Measurements from ENCODE around the gene USP6. TPM values are rescaled to one million over a fixed set of nuclear protein-coding genes. Genes with fewer than 3 reads are reported as not detected.
"Not testable (repeated sequence)": the region's sequence is repeated elsewhere in the genome, so short reads cannot be mapped to it uniquely, and the experiment has no call there.

USP6 gene
- total RNA-seq, 1 experiment from 2014 or later = 0.08 TPM

- H3K36me3 ChIP-seq (ENCODE audit: control insufficient read depth, insufficient read depth, low read length) = no peaks in the 10 kb centered on the region
- H3K4me1 ChIP-seq (ENCODE audit: control insufficient read depth, insufficient read depth, low read length) = no peaks in the 10 kb centered on the region
- intact Hi-C loops (cut with micrococcal nuclease; ENCODE audit: unreplicated experiment) = no loop called here
- H3K27ac ChIP-seq (ENCODE audit: low read length) = no peak overlapping the region
- H3K9me3 ChIP-seq (ENCODE audit: control insufficient read depth, insufficient read depth, low read depth, low read length) = no peaks in the 10 kb centered on the region
- no peak overlapping the region for H3K4me3 ChIP-seq (ENCODE audit: low read depth in 2 of 2, low read length in 2 of 2)
- no peak for ATAC-seq
- TSS peak; percentile 53 for BruUV-seq (replicated peaks)
- POLR2A ChIA-PET = no interaction called here
- no peak for DNase-seq (ENCODE audit: low read depth, low spot score)
- TF ChIP-seq POLR2AphosphoS5 (IDR thresholded peaks at IDR 0.05; ENCODE audit: low read depth, low read length) = no peak
- no peak for TF ChIP-seq TCF7L2 (IDR thresholded peaks at IDR 0.05; ENCODE audit: low read depth, low read length)
- no peak for TF ChIP-seq SIN3A (IDR thresholded peaks at IDR 0.05; ENCODE audit: borderline replicate concordance, insufficient read depth, low read depth, low read length)
- TF ChIP-seq, protein P1, sequence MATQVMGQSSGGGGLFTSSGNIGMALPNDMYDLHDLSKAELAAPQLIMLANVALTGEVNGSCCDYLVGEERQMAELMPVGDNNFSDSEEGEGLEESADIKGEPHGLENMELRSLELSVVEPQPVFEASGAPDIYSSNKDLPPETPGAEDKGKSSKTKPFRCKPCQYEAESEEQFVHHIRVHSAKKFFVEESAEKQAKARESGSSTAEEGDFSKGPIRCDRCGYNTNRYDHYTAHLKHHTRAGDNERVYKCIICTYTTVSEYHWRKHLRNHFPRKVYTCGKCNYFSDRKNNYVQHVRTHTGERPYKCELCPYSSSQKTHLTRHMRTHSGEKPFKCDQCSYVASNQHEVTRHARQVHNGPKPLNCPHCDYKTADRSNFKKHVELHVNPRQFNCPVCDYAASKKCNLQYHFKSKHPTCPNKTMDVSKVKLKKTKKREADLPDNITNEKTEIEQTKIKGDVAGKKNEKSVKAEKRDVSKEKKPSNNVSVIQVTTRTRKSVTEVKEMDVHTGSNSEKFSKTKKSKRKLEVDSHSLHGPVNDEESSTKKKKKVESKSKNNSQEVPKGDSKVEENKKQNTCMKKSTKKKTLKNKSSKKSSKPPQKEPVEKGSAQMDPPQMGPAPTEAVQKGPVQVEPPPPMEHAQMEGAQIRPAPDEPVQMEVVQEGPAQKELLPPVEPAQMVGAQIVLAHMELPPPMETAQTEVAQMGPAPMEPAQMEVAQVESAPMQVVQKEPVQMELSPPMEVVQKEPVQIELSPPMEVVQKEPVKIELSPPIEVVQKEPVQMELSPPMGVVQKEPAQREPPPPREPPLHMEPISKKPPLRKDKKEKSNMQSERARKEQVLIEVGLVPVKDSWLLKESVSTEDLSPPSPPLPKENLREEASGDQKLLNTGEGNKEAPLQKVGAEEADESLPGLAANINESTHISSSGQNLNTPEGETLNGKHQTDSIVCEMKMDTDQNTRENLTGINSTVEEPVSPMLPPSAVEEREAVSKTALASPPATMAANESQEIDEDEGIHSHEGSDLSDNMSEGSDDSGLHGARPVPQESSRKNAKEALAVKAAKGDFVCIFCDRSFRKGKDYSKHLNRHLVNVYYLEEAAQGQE (IDR thresholded peaks at IDR 0.05; ENCODE audit: insufficient read depth in 1 of 2, low read depth in 2 of 2, low read length in 1 of 2) = no peak
- TF ChIP-seq, protein P2, sequence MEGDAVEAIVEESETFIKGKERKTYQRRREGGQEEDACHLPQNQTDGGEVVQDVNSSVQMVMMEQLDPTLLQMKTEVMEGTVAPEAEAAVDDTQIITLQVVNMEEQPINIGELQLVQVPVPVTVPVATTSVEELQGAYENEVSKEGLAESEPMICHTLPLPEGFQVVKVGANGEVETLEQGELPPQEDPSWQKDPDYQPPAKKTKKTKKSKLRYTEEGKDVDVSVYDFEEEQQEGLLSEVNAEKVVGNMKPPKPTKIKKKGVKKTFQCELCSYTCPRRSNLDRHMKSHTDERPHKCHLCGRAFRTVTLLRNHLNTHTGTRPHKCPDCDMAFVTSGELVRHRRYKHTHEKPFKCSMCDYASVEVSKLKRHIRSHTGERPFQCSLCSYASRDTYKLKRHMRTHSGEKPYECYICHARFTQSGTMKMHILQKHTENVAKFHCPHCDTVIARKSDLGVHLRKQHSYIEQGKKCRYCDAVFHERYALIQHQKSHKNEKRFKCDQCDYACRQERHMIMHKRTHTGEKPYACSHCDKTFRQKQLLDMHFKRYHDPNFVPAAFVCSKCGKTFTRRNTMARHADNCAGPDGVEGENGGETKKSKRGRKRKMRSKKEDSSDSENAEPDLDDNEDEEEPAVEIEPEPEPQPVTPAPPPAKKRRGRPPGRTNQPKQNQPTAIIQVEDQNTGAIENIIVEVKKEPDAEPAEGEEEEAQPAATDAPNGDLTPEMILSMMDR (IDR thresholded peaks at IDR 0.05) = no peak
- CTCF ChIA-PET = no interaction called here
- no peaks in the 10 kb centered on the region for H3K27me3 ChIP-seq (ENCODE audit: control insufficient read depth, insufficient read depth, low read length)
- in situ Hi-C loops (cut with HindIII; ENCODE audit: low pct_unique_long_range_greater_than_20kb, low sequenced_read_pairs) = no loop called here
These were observed 94.9 kb downstream of the USP6 start for GRCh38 chr17:5210614-5211252.

DNA sequence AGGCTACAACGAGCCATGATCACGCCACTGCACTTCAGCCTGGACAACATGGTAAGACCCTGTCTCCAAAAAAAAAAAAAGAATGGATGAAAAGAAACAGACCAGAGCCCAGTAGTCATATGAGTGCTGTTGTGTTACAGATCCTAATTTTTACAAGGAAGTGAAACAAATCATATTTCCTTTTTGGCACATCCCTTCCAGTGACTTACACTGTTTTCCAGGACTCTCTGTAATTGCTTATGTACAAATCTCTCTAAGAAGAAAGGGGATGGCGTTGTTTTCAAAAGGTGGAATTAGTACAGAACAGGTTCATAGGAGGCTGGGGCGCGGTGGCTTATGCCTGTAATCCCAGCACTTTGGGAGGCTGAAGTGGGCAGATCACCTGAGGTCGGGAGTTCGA lies 95.6 kb downstream of the USP6 start:
- H3K36me3 ChIP-seq (ENCODE audit: control insufficient read depth, insufficient read depth, low read length) = no peaks in the 10 kb centered on the region
- TF ChIP-seq TCF7L2 (IDR thresholded peaks at IDR 0.05; ENCODE audit: low read depth, low read length) (no peak), SIN3A (IDR thresholded peaks at IDR 0.05; ENCODE audit: borderline replicate concordance, insufficient read depth, low read depth, low read length) (no peak), POLR2AphosphoS5 (IDR thresholded peaks at IDR 0.05; ENCODE audit: low read depth, low read length) (no peak)
- TF ChIP-seq, protein P1 (IDR thresholded peaks at IDR 0.05; ENCODE audit: insufficient read depth in 1 of 2, low read depth in 2 of 2, low read length in 1 of 2) = no peak
- TF ChIP-seq, protein P2 (IDR thresholded peaks at IDR 0.05) = no peak
- no peak for DNase-seq (ENCODE audit: low read depth, low spot score)
- BruUV-seq (replicated peaks) = no TSS peak
- intact Hi-C loops (cut with micrococcal nuclease; ENCODE audit: unreplicated experiment) (no loop called here), in situ Hi-C loops (cut with HindIII; ENCODE audit: low pct_unique_long_range_greater_than_20kb, low sequenced_read_pairs) (no loop called here)
- no peak for ATAC-seq
- H3K27me3 ChIP-seq (ENCODE audit: control insufficient read depth, insufficient read depth, low read length) = no peaks in the 10 kb centered on the region
- POLR2A ChIA-PET = no interaction called here
- no peak overlapping the region for H3K27ac ChIP-seq (ENCODE audit: low read length)
- no peaks in the 10 kb centered on the region for H3K9me3 ChIP-seq (ENCODE audit: control insufficient read depth, insufficient read depth, low read depth, low read length)
- no peaks in the 10 kb centered on the region for H3K4me1 ChIP-seq (ENCODE audit: control insufficient read depth, insufficient read depth, low read length)
- H3K4me3 ChIP-seq (ENCODE audit: low read depth in 2 of 2, low read length in 2 of 2) = no peak overlapping the region
- CTCF ChIA-PET = no interaction called here

- BruUV-seq (replicated peaks); intact Hi-C loops (cut with micrococcal nuclease; ENCODE audit: unreplicated experiment); H3K4me1 ChIP-seq (ENCODE audit: control insufficient read depth, insufficient read depth, low read length); DNase-seq (ENCODE audit: low read depth, low spot score); H3K36me3 ChIP-seq (ENCODE audit: control insufficient read depth, insufficient read depth, low read length); POLR2A ChIA-PET; ATAC-seq; H3K27ac ChIP-seq (ENCODE audit: low read length); H3K9me3 ChIP-seq (ENCODE audit: control insufficient read depth, insufficient read depth, low read depth, low read length); H3K27me3 ChIP-seq (ENCODE audit: control insufficient read depth, insufficient read depth, low read length); CTCF ChIA-PET; in situ Hi-C loops (cut with HindIII; ENCODE audit: low pct_unique_long_range_greater_than_20kb, low sequenced_read_pairs); H3K4me3 ChIP-seq (ENCODE audit: low read depth in 2 of 2, low read length in 2 of 2): not testable (repeated sequence)
These were observed 101.7 kb downstream of the USP6 start for GRCh38 chr17:5217562-5217961.
